Left lung (tissue), 10 donors: Measurements from ENCODE around the gene KRTAP25-1. TPM values are rescaled to one million over a fixed set of nuclear protein-coding genes. Genes with fewer than 3 reads are reported as not detected.

Experiments
- ATAC-seq: fragments of 200-7000 bp; cut with Tn5 transposase; one replicate; pipeline ENCODE4 v1.9.1; 2020; ENCODE audit warnings: moderate library complexity
- DNase-seq, 4 donors: peaks; one replicate each; pipeline ENCODE4 v3.0.0-alpha.2; 2013 to 2020
- H3K27ac ChIP-seq, 2 donors: fragments of 200-600 bp; sonication (generic) in 1 of 2; one replicate each; pipeline versions ENCODE4 v1.5.0 to v1.8.0; 2020 to 2021
- H3K27me3 ChIP-seq, 2 donors: fragments of 200-600 bp; sonication (generic) in 1 of 2; one replicate each; pipeline versions ENCODE4 v1.5.0 to v1.8.0; 2020 to 2021
- H3K36me3 ChIP-seq, 2 donors: fragments of 200-600 bp; sonication (generic) in 1 of 2; one replicate each; pipeline versions ENCODE4 v1.5.0 to v1.8.0; 2020 to 2021
- H3K4me1 ChIP-seq, 2 donors: fragments of 200-600 bp; one replicate each; pipeline ENCODE4 v1.8.0; 2021
- H3K4me3 ChIP-seq, 2 donors: fragments of 200-600 bp; sonication (generic) in 1 of 2; one replicate each; pipeline versions ENCODE4 v1.5.0 to v1.8.0; 2020 to 2021; ENCODE audit warnings: mild to moderate bottlenecking in 1 of 2
- H3K9me3 ChIP-seq, 2 donors: fragments of 200-600 bp; sonication (generic) in 1 of 2; one replicate each; pipeline versions ENCODE4 v1.5.0 to v1.8.0; 2020 to 2021
- CTCF ChIP-seq, 2 donors: fragments of 200-600 bp; sonication (generic) in 1 of 2; IDR thresholded peaks; one replicate each; pipeline versions ENCODE4 v1.5.0 to v1.8.0; 2021; ENCODE audit warnings: antibody characterized with exemption in 2 of 2
- intact Hi-C, 2 donors: fragments of 100-400 bp; cut with DNase I; formaldehyde crosslinking; loops; one replicate each; pipeline versions ENCODE4 v1.11.2 to v1.14.2; 2022
- polyA plus RNA-seq, 6 donors: library from polyadenylated mRNA; unstranded; fragments of 120-200 nt; gene quantifications; one replicate each; pipeline ENCODE4 v1.2.1, GENCODE V29; 2013; ENCODE audit not compliant: insufficient read length in 6 of 6
- total RNA-seq, 2 donors: library from RNA; stranded (reverse); fragmentation: NEBNext Ultra II Directional; extraction: Animal tissue kit (Norgen Biotek cat#: 25700); gene quantifications; one replicate each; pipeline ENCODE4 v1.2.1, GENCODE V29; 2021
- donor health status: DM: no; HTN: yes; CAD: no.
- donor health status: DM: no; HTN: no; CAD: no.

Gene KRTAP25-1
- total and polyA plus RNA-seq, 8 donors, result not detected

GRCh38 chr21:30255679-30256078, 33.6 kb downstream of the KRTAP25-1 start:
- intact Hi-C loops, result no loop called here
- ATAC-seq (no peak), DNase-seq (no peak)
- no peak for TF ChIP-seq CTCF (IDR thresholded peaks at IDR 0.05)
- H3K27ac ChIP-seq, result no peak overlapping the region
- no peak overlapping the region for H3K4me3 ChIP-seq
- no peaks in the 10 kb centered on the region for H3K4me1 ChIP-seq
- no peaks in the 10 kb centered on the region for H3K36me3 ChIP-seq
- no peaks in the 10 kb centered on the region for H3K27me3 ChIP-seq
- no peaks in the 10 kb centered on the region for H3K9me3 ChIP-seq

- Histone ChIP-seq H3K4me3 (no peak overlapping the region), H3K36me3 (no peaks in the 10 kb centered on the region), H3K9me3 (no peaks in the 10 kb centered on the region), H3K27me3 (no peaks in the 10 kb centered on the region), H3K4me1 (no peaks in the 10 kb centered on the region), H3K27ac (no peak overlapping the region)
- intact Hi-C loops, result no loop called here
- ATAC-seq (no peak), DNase-seq (no peak)
- no peak for TF ChIP-seq CTCF (IDR thresholded peaks at IDR 0.05)
Observed at GRCh38 chr21:30251781-30252180, 37.5 kb downstream of the KRTAP25-1 start.

GRCh38 chr21:30249936-30250335, 39.4 kb downstream of the KRTAP25-1 start:
- TF ChIP-seq CTCF (IDR thresholded peaks at IDR 0.05), result no peak
- DNase-seq (no peak), ATAC-seq (no peak)
- Histone ChIP-seq H3K27me3 (no peaks in the 10 kb centered on the region), H3K36me3 (no peaks in the 10 kb centered on the region), H3K4me1 (no peaks in the 10 kb centered on the region), H3K27ac (no peak overlapping the region), H3K4me3 (no peak overlapping the region), H3K9me3 (no peaks in the 10 kb centered on the region)
- intact Hi-C loops, result no loop called here

GRCh38 chr21:30248844-30249243, 40.5 kb downstream of the KRTAP25-1 start:
- DNase-seq (no peak), ATAC-seq (no peak)
- no peaks in the 10 kb centered on the region for H3K4me1 ChIP-seq
- H3K9me3 ChIP-seq, result no peaks in the 10 kb centered on the region
- H3K27me3 ChIP-seq, result no peaks in the 10 kb centered on the region
- no peak for TF ChIP-seq CTCF (IDR thresholded peaks at IDR 0.05)
- no peak overlapping the region for H3K4me3 ChIP-seq
- H3K27ac ChIP-seq, result no peak overlapping the region
- H3K36me3 ChIP-seq, result no peaks in the 10 kb centered on the region
- intact Hi-C loops, result no loop called here

- Histone ChIP-seq H3K36me3 (no peaks in the 10 kb centered on the region), H3K4me3 (no peak overlapping the region), H3K27ac (no peak overlapping the region), H3K27me3 (no peaks in the 10 kb centered on the region), H3K9me3 (no peaks in the 10 kb centered on the region), H3K4me1 (no peaks in the 10 kb centered on the region)
- intact Hi-C loops, result no loop called here
- ATAC-seq, result no peak
- no peak for DNase-seq
- TF ChIP-seq CTCF (IDR thresholded peaks at IDR 0.05), result no peak
Observed at GRCh38 chr21:30245061-30245460, 44.3 kb downstream of the KRTAP25-1 start.
